Measurements from ENCODE around the gene AKAP6.

The AKAP6 gene

GRCh38 chr14:32662211-32662610, 333.1 kb downstream of the AKAP6 start:
- no peaks in the 10 kb centered on the region for H3K36me3 ChIP-seq (ENCODE audit: insufficient read depth, low read length)
- no peaks in the 10 kb centered on the region for H3K79me2 ChIP-seq (ENCODE audit: insufficient read depth, low read length)
- no peaks in the 10 kb centered on the region for H3K9me2 ChIP-seq (ENCODE audit: low read depth, low read length)
- TF ChIP-seq CTCF (IDR thresholded peaks at IDR 0.05; ENCODE audit: low read length) = no peak
- TF ChIP-seq EZH2 (IDR thresholded peaks at IDR 0.05; ENCODE audit: borderline replicate concordance, low read length) = no peak
- H3K4me1 ChIP-seq (ENCODE audit: insufficient read depth, low read length, severe bottlenecking) = no peaks in the 10 kb centered on the region
- H4K20me1 ChIP-seq (ENCODE audit: insufficient read depth, low read length) = no peaks in the 10 kb centered on the region
- H3K27ac ChIP-seq (ENCODE audit: low read depth, low read length, poor library complexity, severe bottlenecking) = no peak overlapping the region
- H3K4me3 ChIP-seq (ENCODE audit: low read depth, low read length, poor library complexity, severe bottlenecking) = no peak overlapping the region
- no peak overlapping the region for H3K9ac ChIP-seq (ENCODE audit: low read length)
- no peak overlapping the region for H3K4me2 ChIP-seq (ENCODE audit: low read length)
- H3F3A ChIP-seq (ENCODE audit: insufficient read depth, low read length) = no peaks in the 10 kb centered on the region
- no peak overlapping the region for H2AFZ ChIP-seq (ENCODE audit: low read length)
- H3K9me3 ChIP-seq (ENCODE audit: low read length) = no peaks in the 10 kb centered on the region
- H3K27me3 ChIP-seq (ENCODE audit: insufficient read depth, low read length) = no peaks in the 10 kb centered on the region

GRCh38 chr14:32666308-32666707, 337.2 kb downstream of the AKAP6 start:
- H3K4me2 ChIP-seq (ENCODE audit: low read length) = no peak overlapping the region
- H3F3A ChIP-seq (ENCODE audit: insufficient read depth, low read length) = no peaks in the 10 kb centered on the region
- no peaks in the 10 kb centered on the region for H3K79me2 ChIP-seq (ENCODE audit: insufficient read depth, low read length)
- no peaks in the 10 kb centered on the region for H3K9me3 ChIP-seq (ENCODE audit: low read length)
- no peaks in the 10 kb centered on the region for H4K20me1 ChIP-seq (ENCODE audit: insufficient read depth, low read length)
- H3K9me2 ChIP-seq (ENCODE audit: low read depth, low read length) = no peaks in the 10 kb centered on the region
- no peaks in the 10 kb centered on the region for H3K36me3 ChIP-seq (ENCODE audit: insufficient read depth, low read length)
- no peak overlapping the region for H3K9ac ChIP-seq (ENCODE audit: low read length)
- no peaks in the 10 kb centered on the region for H3K27me3 ChIP-seq (ENCODE audit: insufficient read depth, low read length)
- H3K4me3 ChIP-seq (ENCODE audit: low read depth, low read length, poor library complexity, severe bottlenecking) = no peak overlapping the region
- no peak overlapping the region for H3K27ac ChIP-seq (ENCODE audit: low read depth, low read length, poor library complexity, severe bottlenecking)
- H3K4me1 ChIP-seq (ENCODE audit: insufficient read depth, low read length, severe bottlenecking) = no peaks in the 10 kb centered on the region
- TF ChIP-seq CTCF (IDR thresholded peaks at IDR 0.05; ENCODE audit: low read length) (no peak), EZH2 (IDR thresholded peaks at IDR 0.05; ENCODE audit: borderline replicate concordance, low read length) (no peak)
- H2AFZ ChIP-seq (ENCODE audit: low read length) = no peak overlapping the region

- Histone ChIP-seq H3K79me2 (ENCODE audit: insufficient read depth, low read length) (no peaks in the 10 kb centered on the region), H3K4me2 (ENCODE audit: low read length) (no peak overlapping the region), H3K9me2 (ENCODE audit: low read depth, low read length) (no peaks in the 10 kb centered on the region), H3K9ac (ENCODE audit: low read length) (no peak overlapping the region), H2AFZ (ENCODE audit: low read length) (no peak overlapping the region), H3K4me1 (ENCODE audit: insufficient read depth, low read length, severe bottlenecking) (no peaks in the 10 kb centered on the region), H3K4me3 (ENCODE audit: low read depth, low read length, poor library complexity, severe bottlenecking) (no peak overlapping the region), H3F3A (ENCODE audit: insufficient read depth, low read length) (no peaks in the 10 kb centered on the region), H3K27me3 (ENCODE audit: insufficient read depth, low read length) (no peaks in the 10 kb centered on the region), H4K20me1 (ENCODE audit: insufficient read depth, low read length) (no peaks in the 10 kb centered on the region), H3K27ac (ENCODE audit: low read depth, low read length, poor library complexity, severe bottlenecking) (no peak overlapping the region), H3K36me3 (ENCODE audit: insufficient read depth, low read length) (no peaks in the 10 kb centered on the region), H3K9me3 (ENCODE audit: low read length) (no peaks in the 10 kb centered on the region)
- TF ChIP-seq CTCF (IDR thresholded peaks at IDR 0.05; ENCODE audit: low read length) = no peak
- TF ChIP-seq EZH2 (IDR thresholded peaks at IDR 0.05; ENCODE audit: borderline replicate concordance, low read length) = no peak
Measured at GRCh38 chr14:32667287-32667686, 338.2 kb downstream of the AKAP6 start.
